HT-29 (cell line): ENCODE data around the gene RFC4. TPM values are rescaled to one million over a fixed set of nuclear protein-coding genes. Genes with fewer than 3 reads are reported as not detected.
A peak's percentile ranks its signal among the peaks of the same experiment; 100 is the strongest.

Source experiments
- DNase-seq: peaks from one replicate; pipeline ENCODE4 v3.0.0-alpha.2; 2015; ENCODE audit warnings: low spot score
- total RNA-seq: library from RNA; depleted of rRNA; stranded (reverse); fragments of >200 nt; shearing (Covaris generic); gene quantifications from 2 replicates; pipeline ENCODE4 v1.2.3, GENCODE V29; 2014

Gene RFC4
- total RNA-seq, 1 experiment from 2014 or later, result 23.6 TPM

GRCh38 chr3:186787642-186788481, 18.4 kb downstream of the RFC4 start:
- peak; percentile 4 for DNase-seq

- no peak for DNase-seq
Observed at GRCh38 chr3:186786922-186787321, 19.4 kb downstream of the RFC4 start.

GRCh38 chr3:186785495-186786018, 20.7 kb downstream of the RFC4 start:
- peak; percentile 14 for DNase-seq

DNA sequence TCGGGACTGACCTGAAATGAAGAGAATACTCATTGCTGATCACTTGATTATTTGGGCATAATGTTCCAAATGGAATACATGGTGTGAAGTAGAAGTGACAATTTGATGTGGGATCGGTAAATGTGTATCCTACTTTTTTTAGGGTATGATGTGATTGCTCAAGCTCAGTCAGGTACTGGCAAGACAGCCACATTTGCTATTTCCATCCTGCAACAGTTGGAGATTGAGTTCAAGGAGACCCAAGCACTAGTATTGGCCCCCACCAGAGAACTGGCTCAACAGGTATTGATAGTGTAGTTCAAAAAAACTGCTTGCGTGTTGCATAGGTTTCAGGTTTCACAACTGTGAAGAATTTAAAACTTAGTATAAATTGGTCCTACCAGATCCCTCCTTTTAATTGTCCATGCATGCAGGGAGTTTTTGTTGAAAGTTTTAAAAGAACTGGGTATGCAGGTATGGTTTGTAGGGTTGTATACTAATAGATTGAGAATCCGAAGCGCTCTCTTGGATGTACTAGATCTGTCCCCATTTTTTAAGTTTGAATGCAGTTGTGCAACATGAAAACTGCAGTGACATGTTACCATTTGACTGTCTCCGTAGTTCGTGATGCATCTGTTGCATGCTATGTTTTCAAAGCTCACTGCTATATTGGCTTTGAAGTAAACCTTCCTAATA, 21.3 kb downstream of the RFC4 start:
- DNase-seq, result peak; percentile 31

- DNase-seq, result peak; percentile 81
Observed at GRCh38 chr3:186783731-186784515, 22.4 kb downstream of the RFC4 start.

- peak; percentile 88 for DNase-seq
Observed at GRCh38 chr3:186783058-186783730, 23.1 kb downstream of the RFC4 start, which contains the start of gene EIF4A2. TSS of gene EIF4A2 (plus strand) at chr3:186783577. CDS start at chr3:186783611, 34 bp downstream.

GRCh38 chr3:186782542-186783057, 23.7 kb downstream of the RFC4 start:
- no peak for DNase-seq

DNA sequence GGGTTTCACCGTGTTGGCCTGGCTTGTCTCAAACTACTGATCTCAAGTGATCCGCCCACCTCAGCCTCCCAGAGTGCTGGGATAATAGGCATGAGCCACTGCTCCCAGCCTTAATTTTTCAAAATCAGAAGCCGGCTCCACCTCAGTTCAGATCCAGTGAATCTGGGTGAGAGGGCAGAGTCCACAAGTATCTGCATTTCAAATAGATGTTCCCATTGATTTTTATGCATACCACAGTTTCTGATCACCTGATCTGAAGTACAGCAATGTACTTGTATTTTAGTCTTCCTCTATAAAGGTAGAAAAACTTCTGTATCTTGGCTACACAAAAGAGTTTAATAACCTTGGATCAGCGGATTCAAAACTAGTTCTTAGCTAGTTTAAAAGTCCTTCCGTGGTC, 27.1 kb downstream of the RFC4 start:
- no peak for DNase-seq

DNA sequence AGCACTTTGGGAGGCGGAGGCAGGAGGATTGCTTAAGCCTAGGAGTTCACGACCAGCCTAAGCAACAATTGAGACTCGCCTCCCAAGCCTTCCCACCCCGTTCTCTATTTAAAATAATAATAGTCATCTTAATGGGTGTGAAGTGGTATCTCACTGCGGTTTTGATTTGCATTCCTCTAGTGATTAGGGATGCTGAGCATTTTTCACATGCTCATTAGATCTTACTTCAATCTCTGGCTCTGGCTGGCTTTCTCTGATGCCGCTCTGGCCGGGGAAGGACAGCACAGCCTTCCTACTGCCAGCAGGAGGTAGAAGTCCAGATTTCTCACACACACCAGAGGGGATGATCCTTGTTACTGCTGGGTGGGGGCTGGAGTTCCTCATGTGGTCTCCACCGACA, 30.3 kb downstream of the RFC4 start:
- DNase-seq, result no peak

DNA sequence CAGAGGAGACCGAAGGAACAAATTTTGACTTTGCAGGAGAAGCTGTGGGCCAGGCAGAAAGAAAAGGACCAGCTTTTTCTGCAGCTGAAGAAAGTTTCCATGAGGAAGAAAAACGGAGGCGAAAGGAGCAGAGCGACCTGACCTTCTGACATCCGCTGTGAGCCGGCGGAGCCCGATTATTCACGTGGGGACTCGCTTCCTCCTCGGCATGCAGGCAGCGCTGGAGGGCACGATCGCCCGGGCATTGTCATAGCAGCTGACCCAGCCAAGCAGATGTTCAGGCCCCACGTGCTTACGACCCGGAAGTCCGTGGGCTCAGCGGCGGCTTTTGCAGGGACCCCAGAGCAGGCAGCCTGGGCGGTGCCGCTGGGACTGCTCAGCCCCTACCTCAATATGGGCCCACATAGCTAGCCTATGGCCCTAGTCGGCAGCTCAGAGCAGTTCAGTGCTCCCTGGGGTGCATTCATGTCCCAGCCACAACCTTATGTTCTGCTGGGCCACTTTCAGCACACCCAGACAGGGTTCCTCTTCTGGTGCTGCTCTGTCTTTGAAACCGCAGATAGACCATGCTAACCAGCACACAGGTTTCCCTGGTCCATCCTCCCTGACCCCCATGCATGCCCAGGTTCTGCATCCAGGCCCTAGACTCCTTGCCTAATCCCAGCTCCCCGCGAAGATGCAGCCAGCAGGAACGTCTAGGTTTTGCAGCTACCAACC, 33.4 kb downstream of the RFC4 start:
- no peak for DNase-seq

DNA sequence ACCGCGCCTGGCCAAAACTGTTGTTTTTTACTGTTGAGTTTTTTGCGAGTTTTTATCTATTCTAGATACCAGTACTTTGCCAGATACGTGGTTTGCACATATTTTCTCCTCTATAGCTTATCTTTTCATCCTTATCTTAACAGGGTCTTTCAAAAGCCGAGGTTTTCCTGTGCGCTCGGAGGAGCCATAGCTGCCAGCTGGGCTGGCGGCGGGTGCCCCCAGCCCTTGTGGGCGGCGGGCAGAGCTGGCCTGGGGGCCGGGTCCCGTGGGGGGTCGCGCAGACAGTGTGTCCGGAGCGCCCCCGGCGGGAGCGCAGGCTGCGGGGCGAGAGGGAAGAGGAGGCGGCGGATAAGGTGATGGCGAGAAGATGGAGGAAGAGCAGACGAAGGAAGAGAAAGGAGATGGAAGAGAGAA, 34.0 kb downstream of the RFC4 start:
- no peak for DNase-seq

DNA sequence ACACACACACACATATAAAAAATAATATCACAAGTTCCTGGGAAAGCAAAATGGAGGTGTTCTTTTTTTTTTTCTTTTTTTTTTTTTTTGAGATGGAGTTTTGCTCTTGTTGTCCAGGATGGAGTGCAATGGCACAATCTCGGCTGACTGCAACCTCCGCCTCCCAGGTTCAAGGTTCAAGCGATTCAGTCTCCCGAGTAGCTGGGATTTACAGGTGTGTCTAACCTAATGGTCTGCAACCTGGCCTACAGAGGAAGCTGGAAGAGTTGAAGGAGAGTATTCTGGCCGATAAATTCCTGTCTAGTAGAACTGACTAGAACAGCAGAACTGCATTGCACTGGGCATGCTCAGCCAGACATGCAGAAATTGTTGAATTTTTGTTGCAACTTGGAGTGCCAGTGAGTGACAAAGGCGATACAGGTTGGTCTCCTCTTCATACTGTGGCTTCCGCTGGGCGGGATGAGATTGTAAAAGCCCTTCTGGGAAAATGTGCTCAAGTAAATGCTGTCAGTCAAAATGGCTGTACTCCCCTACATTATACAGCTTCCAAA, 45.3 kb downstream of the RFC4 start:
- DNase-seq, result no peak

- DNase-seq, result peak; percentile 60
Observed at GRCh38 chr3:186760141-186760833, 46.0 kb downstream of the RFC4 start.

- no peak for DNase-seq
Observed at GRCh38 chr3:186759231-186759930, 46.9 kb downstream of the RFC4 start.

- DNase-seq, result no peak
Observed at GRCh38 chr3:186757686-186758220, 48.5 kb downstream of the RFC4 start.

DNA sequence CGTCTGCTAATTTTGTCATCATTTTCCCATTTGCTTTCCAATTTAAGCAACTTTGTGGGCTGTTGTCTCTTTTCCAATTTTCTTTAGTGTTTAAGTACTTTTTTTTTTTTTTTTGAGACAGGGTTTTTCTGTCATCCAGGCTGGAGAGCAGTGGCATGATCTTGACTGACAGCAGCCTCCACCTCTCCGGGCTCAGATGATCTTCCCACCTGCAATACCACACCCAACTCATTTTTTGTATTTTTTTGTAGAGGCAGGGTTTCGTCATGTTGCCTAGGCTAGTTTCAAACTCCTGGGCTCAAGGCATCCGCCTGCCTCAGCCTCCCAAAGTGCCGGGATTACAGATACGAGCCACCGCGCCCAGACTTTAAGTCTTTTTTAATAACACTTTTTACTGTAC, 49.1 kb downstream of the RFC4 start:
- DNase-seq, result no peak

GRCh38 chr3:186754871-186755270, 51.4 kb downstream of the RFC4 start:
- no peak for DNase-seq

DNA sequence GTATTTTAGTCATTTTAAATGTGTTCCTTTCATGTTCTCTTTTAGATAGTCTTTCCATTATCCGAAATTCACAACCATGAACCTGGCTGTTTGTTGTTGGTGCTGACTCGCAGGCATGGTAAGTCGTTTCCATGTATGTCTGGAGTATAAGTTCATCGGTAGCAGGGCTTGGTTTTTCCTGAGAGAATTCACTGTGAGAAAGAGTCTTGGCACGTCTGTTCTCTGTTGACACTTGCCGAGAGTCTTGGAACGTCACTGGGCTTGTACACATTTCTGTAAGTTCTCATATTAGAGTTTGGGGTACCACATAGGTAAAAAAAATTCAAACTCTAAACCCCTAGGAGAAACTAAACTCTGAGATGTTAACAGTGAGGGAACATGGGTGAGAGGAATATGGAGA, 52.3 kb downstream of the RFC4 start:
- DNase-seq, result no peak

DNA sequence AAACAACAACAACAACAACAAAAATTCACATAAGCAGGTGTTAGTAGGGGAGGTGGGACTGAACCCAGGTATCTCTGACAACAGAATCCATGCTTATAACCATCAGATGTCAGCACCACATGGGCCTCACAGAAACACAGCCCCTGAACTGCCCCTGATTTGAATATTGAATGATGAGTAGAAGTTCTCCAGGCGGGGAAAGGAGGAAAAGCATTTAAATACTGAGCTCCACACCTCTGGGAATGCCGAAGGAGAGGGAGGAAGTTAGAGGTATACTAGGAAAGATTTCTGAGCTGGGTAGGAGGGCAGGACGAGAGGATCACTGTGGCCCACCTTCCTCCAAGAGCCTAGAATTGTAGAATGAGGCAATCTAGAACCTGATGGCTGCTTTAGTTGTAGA, 54.8 kb downstream of the RFC4 start:
- DNase-seq, result peak; percentile 16
